GM19025 (cell line): ENCODE data around the gene GSTM5.
A peak's percentile ranks its signal among the peaks of the same experiment; 100 is the strongest.
"Not testable (repeated sequence)": the region's sequence is repeated elsewhere in the genome, so short reads cannot be mapped to it uniquely, and the experiment has no call there.

Source experiments
- ATAC-seq: cut with Tn5 transposase; IDR thresholded peaks from one replicate; pipeline ENCODE4 v1.9.1; 2021; ENCODE audit warnings: mild to moderate bottlenecking, low read depth, moderate library complexity; ENCODE audit not compliant: unreplicated experiment

Gene GSTM5

GRCh38 chr1:109711593-109712320 is at the start of gene GSTM5:
GSTM5 (plus strand) TSS chr1:109712251; CDS start chr1:109712313, 62 bp downstream.
- not testable (repeated sequence) for ATAC-seq

GRCh38 chr1:109664671-109665070 is 47.4 kb upstream of the GSTM5 start:
- ATAC-seq = no peak

- ATAC-seq = peak; percentile 97
Observed at GRCh38 chr1:109667452-109668122, 44.5 kb upstream of the GSTM5 start, which contains the start of gene GSTM2. GSTM2 (plus strand) TSS chr1:109668057; CDS start chr1:109668116, 59 bp downstream.

- ATAC-seq = no peak
Observed at GRCh38 chr1:109668123-109668775, 43.8 kb upstream of the GSTM5 start.

- ATAC-seq = no peak
Observed at GRCh38 chr1:109669246-109669948, 42.7 kb upstream of the GSTM5 start.

- ATAC-seq = not testable (repeated sequence)
Observed at GRCh38 chr1:109669949-109670302, 42.1 kb upstream of the GSTM5 start.

GRCh38 chr1:109671067-109671466 is 41.0 kb upstream of the GSTM5 start:
- no peak for ATAC-seq

- not testable (repeated sequence) for ATAC-seq
Observed at GRCh38 chr1:109673861-109674260, 38.2 kb upstream of the GSTM5 start.

- ATAC-seq = not testable (repeated sequence)
Observed at GRCh38 chr1:109676683-109677381, 35.2 kb upstream of the GSTM5 start.

GRCh38 chr1:109677459-109677858 is 34.6 kb upstream of the GSTM5 start:
- ATAC-seq = no peak

- not testable (repeated sequence) for ATAC-seq
Observed at GRCh38 chr1:109678637-109679036, 33.4 kb upstream of the GSTM5 start.

GRCh38 chr1:109684777-109685176 is 27.3 kb upstream of the GSTM5 start:
- ATAC-seq = not testable (repeated sequence)

GRCh38 chr1:109685399-109685798 is 26.7 kb upstream of the GSTM5 start:
- ATAC-seq = not testable (repeated sequence)

- not testable (repeated sequence) for ATAC-seq
Observed at GRCh38 chr1:109685890-109686289, 26.2 kb upstream of the GSTM5 start.

- ATAC-seq = not testable (repeated sequence)
Observed at GRCh38 chr1:109687109-109687508, 24.9 kb upstream of the GSTM5 start.

GRCh38 chr1:109687641-109688499 is 24.2 kb upstream of the GSTM5 start, which contains the start of gene GSTM1:
GSTM1 (plus strand) TSS chr1:109687817; CDS start chr1:109687874, 57 bp downstream.
- ATAC-seq = peak; percentile 97

- ATAC-seq = no peak
Observed at GRCh38 chr1:109689844-109690405, 22.1 kb upstream of the GSTM5 start.

GRCh38 chr1:109691759-109692158 is 20.3 kb upstream of the GSTM5 start:
- ATAC-seq = no peak

- ATAC-seq = not testable (repeated sequence)
Observed at GRCh38 chr1:109694400-109694799, 17.7 kb upstream of the GSTM5 start.
